Measurements from ENCODE around the gene P4HTM.

The P4HTM gene

DNA sequence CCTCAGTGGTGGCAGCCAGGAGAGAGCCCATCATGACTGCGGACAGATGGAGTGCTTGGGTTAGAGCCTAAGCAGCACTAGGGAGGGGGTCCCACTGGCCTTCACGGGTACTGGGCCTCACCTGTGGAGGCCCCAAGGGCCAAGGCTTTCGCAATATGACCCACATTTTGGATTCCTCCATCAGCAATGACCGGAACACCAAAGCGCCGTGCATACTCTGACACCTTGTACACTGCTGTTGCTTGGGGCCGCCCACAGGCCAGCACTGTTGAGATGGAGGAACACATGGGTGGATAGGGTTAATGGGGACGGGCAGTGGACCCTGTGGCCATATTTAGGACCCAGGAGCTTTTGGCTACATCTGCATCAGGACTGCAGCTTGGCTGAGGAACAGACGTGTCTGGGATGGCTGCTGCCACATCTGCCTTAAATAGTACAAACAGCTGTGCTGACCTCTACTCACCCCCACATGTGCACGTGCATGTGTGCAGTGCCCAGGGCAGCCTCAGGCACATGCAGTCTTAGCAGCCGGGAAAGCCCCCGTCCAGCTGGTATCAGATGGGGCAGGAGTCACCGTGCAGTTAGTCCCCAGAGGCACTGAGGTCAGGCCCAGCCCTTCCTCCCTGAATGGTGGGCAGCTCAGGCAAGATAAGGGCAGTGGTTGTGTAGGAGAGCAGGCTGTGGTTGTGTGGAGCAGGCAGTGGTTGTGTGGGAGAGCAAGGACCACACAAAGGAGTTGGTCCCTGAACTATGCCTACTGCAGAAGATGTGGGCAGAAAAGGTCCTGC is 35.2 kb downstream of the P4HTM start:
- no peak for DNase-seq (ENCODE audit: low read depth)

DNA sequence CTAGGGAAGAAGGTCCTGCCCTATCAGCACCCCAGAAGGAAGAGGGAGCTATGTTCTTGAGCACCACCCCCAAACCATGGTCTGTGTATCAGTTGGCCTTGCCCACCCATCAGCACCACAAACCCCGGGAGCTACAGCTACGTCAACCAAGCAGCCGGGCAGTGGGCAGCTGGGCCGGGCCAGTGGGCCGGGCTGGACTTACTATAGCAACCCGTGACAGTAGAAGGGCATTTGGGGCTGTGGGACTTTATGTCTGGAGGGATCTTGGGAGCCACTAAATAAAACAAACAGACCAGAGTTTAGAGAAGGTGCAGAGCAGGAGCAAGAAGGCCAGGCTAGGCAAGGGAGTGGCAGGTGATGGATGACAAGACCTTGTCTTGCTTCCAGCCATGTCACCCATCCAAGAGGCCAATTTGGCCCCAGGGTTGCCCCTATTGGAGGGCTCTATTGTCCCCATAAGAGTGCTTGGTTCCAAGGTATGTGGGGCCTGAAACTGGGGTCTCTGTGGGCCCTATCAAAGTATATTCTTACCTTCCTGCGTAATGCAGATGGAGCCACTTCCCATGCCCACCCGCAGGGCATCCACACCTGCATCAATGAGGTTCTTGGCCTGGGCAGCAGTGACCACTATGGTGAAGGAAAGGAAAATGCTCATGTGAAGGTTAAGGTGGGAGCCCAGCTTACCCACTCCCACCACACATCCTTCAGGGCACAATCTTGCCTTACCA is 35.9 kb downstream of the P4HTM start:
- no peak for DNase-seq (ENCODE audit: low read depth)

DNA sequence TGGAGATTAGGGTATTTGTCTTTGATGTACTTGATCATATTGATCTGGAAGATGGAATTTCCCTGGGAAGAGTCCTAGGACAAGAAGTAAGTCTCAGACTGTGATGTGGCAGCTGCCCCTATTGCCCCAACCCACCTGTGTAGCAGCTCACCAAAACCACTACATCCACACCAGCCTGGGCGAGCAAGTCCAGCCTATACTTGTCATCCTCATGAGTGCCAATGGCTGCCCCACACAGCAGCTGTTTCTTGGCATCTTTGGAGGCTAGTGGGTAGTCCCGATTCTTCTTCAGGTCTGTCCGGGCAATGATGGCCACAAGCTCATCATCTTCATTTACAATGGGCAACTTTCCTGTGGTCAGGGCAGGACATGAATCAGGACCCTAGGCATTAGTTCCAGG is 36.5 kb downstream of the P4HTM start:
- no peak for DNase-seq (ENCODE audit: low read depth)

DNA sequence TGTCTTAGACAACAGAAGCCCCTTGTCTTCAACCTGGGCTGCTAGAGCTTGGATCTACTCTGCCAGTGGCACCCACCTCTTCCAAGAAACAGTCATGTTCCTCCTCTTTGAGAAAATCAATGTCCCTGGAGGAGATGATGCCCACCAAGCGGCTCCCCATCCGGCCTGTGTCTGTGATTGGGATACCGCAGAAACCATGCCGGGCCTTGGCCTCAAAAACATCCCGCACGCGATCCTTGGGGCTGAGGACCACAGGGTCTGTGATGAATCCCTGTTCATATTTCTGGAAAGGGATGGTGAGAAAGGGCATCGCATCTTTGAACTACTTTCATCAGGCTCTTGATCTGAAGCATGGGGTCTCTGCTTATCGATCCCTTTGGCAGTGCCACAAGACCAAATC is 37.6 kb downstream of the P4HTM start:
- no peak for DNase-seq (ENCODE audit: low read depth)

GRCh38 chr3:49028298-49028672 is 38.2 kb downstream of the P4HTM start:
- DNase-seq (ENCODE audit: low read depth), result no peak

DNA sequence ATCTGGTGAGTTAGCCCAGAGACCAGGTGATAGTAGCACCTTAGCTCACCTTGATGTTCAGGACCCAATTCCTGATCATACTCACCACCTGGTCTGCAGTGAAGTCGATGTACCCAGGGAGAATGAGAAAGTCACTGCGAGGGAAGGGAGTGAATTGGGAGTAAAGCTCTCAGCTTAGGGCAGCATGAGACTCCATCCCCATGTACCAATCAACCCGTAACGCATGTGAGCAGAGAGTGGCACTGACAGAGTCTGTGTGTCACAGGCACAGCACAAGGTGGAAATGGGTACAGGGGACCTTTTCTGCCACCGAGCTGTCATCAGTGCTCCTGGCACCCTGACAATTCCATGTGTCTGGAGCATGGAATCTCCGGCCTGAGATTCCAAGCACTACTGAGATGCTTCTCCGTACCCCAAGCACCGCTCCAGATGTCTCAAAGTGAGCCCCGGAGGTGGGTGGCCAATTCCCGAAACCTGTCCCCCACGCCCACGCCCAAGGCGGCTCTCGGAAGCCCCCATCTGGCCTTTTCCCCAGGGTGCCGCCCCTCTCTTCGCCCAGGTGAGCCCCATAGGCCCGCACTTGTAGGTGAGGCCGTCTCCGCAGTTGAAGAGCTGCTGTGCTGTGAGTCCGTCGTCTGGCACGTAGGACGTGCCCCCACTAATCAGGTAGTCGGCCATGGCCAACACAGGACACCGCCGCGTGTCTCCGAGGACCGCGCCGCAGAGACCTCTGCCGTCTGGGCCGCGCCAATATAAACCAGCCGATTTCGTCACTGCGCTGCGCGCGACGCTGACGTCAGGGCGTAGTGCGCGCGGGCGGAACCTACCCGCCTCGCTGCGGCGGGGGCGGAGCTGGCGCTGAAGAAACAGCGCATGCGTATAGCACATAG is 38.9 kb downstream of the P4HTM start, which contains the start of gene IMPDH2:
Gene IMPDH2 (minus strand): TSS at position 726 of the 890 bp plus-strand sequence. CDS start 48 bp downstream, at position 678.
- DNase-seq (ENCODE audit: low read depth), result peak; percentile 81

GRCh38 chr3:49029563-49029884 is 39.5 kb downstream of the P4HTM start:
- no peak for DNase-seq (ENCODE audit: low read depth)

DNA sequence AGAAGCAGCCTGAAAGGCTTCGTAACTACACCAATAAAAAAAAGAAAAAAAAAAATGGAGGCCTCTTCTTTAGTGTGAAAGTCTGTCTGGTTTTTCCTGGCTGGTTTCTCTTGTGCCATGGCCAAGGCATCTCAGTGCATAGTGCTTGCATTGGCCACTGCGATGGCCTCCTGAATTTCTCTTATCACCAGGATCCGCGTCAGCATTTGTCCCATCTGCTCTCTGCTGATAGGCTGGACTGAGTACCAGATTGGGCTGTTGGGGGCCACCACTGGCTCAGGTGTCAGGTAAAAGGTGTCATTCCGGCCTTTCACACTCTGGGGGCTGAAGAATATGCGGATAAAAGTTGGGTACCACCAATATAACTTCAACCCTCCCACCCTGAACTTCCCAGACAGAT is 40.3 kb downstream of the P4HTM start:
- no peak for DNase-seq (ENCODE audit: low read depth)

DNA sequence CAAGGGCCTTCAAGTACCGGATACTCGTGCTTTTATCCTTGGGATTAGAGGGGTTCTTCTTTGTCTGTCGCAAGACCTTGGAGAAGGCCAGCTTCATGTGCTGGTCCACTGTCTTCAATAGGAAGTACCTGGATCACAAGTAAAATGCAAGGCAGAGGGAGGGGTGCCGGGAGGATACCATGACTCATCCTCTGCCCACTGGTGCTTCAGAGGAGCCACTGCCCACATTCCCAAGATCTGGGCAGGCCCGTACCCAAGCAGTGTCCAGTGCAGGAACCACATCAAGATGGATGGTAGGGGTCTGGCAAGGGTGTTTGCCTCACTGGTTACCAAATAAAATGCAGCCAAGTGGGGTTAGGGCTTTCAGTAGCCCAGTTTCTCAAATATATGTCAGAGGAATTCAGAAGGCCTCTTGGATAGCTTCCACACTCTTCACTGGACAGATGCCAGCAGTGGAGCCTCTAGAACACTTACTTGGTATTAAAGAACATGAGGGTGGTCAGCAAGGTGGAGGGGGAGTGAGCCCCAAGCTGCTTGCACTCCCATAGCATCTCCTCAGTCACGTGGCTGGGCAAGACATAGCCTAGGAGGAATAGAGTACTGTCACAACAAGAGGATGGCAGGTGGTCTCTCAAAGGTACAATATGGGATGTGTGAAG is 42.7 kb downstream of the P4HTM start:
- no peak for DNase-seq (ENCODE audit: low read depth)

- DNase-seq (ENCODE audit: low read depth), result no peak
Observed at GRCh38 chr3:49034650-49035049, 44.6 kb downstream of the P4HTM start.

- DNase-seq (ENCODE audit: low read depth), result no peak
Observed at GRCh38 chr3:49035281-49035680, 45.2 kb downstream of the P4HTM start.

DNA sequence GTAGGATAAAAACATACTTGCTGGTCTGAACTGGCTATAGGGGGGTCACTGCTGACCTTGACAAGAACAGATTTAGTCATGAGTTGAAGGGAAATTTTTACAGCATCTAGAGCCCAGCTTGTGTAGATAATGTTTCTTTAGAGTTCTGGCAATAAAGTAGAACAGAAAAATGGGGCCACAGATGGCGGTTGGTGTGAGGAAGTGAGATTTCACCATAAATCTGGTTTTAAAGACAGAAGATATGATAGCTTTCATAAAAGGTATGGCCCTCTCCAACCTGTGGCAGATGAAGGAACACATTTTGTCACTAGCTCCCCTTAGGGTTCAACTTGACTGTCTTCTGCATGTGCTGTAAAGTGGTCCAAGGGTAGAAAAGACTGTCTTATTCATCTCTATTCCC is 63.5 kb downstream of the P4HTM start:
- DNase-seq (ENCODE audit: low read depth), result no peak

GRCh38 chr3:49054344-49054862 is 64.4 kb downstream of the P4HTM start:
- DNase-seq (ENCODE audit: low read depth), result no peak

Data from stromal cell of bone marrow (primary cell).